ENCODE measurements around the gene KIF22.

GRCh38 chr16:29854520-29855100 is 64.1 kb downstream of the KIF22 start:
- TF ChIP-seq EZH2 (IDR thresholded peaks at IDR 0.05; ENCODE audit: borderline replicate concordance, low read length) (no peak), CTCF (conservative IDR thresholded peaks at IDR 0.05 in 1 of 2, IDR thresholded peaks at IDR 0.05 in 1 of 2; ENCODE audit: extremely low read depth in 1 of 2, insufficient read depth in 1 of 2, low read depth in 1 of 2, low read length in 2 of 2) (no peak)

Data from mammary epithelial cell (primary cell).